Measurements from ENCODE around the gene LRP1B. TPM values are rescaled to one million over a fixed set of nuclear protein-coding genes. Genes with fewer than 3 reads are reported as not detected.

The LRP1B gene
- total RNA-seq, 4 donors from 2014 or later = 1.2 to 3.3 (median 2.6) TPM

DNA sequence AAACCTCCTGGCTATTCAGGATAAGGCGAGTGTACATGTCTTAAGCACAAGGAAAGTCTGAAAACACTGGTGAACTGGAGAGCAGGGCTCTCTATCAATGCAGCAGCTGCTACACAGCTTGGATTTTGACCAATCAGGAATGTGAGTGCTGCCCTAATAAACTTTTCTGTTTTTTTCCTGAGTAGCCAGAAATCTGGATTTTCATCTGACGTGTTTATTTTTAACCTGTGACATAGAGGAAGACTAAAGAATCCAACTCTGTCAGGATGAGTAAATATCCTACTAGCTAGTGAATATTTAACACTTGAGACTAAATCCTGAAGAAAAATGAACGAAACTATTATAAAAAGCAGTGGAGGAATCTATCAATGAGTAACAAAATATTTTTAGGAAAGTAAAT lies 1638.9 kb downstream of the LRP1B start:
- whole genome bisulfite sequencing, 2 donors = 61 to 79% methylated on average over 3 of the region's 3 CpGs
- no peak overlapping the region for H3K27ac ChIP-seq
- H3K9me3 ChIP-seq = no peaks in the 10 kb centered on the region

DNA sequence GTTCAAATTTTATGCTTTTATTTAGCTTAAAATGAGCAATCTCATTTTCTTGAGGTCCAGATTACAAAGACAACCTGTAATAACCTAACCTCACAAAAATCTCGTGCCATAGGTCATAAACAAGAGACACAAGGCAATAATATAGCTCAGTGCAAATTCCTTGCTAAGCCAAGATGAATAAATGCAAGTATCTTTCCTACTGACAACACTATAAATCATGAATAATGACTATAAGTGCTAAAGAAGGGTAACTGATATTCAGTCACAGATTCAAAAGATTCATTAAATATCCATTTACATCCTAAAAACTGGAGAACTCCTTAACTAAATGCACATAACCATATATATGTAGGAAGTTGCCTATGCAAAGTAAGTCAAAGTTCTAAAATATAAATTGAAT lies 1641.6 kb downstream of the LRP1B start:
- no peaks in the 10 kb centered on the region for H3K4me1 ChIP-seq
- no peak overlapping the region for H3K4me3 ChIP-seq
- no peak overlapping the region for H3K27ac ChIP-seq
- no peaks in the 10 kb centered on the region for H3K27me3 ChIP-seq
- no peaks in the 10 kb centered on the region for H3K36me3 ChIP-seq
- WGBS, 2 donors = 25% methylated on average over 1 of the region's 1 CpG
- TF ChIP-seq POLR2A (IDR thresholded peaks at IDR 0.05) (no peak), EP300 (IDR thresholded peaks at IDR 0.05) (no peak), CTCF (IDR thresholded peaks at IDR 0.05) (no peak)
- no peaks in the 10 kb centered on the region for H3K9me3 ChIP-seq
- DNase-seq (ENCODE audit: low spot score in 2 of 2) = no peak

More for the DNA sequence above, 1638.9 kb downstream of the LRP1B start:
- H3K4me3 ChIP-seq = no peak overlapping the region
- no peaks in the 10 kb centered on the region for H3K4me1 ChIP-seq
- no peak for TF ChIP-seq CTCF (IDR thresholded peaks at IDR 0.05)
- TF ChIP-seq EP300 (IDR thresholded peaks at IDR 0.05) = no peak
- TF ChIP-seq POLR2A (IDR thresholded peaks at IDR 0.05) = no peak
- H3K36me3 ChIP-seq = no peaks in the 10 kb centered on the region
- H3K27me3 ChIP-seq = no peaks in the 10 kb centered on the region
- DNase-seq (ENCODE audit: low spot score in 2 of 2) = no peak

DNA sequence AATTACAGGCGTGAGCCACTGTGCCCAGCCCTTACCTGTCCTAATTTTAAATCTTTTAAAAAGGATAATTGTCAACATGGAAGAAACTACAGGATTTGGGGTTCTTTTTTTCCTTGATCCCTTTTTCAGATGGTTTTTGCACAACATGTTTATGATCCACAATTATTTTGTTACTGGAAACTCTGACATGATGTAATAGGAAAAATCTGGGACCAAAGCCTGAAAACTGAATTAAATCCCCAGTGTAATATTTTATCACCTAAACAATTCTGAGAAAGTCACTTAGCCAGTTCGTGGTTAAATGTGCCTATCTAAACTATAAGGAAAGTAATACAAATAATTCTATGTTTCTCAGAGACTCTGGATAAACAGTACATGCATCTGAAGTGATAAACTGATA lies 1649.7 kb downstream of the LRP1B start:
- no peaks in the 10 kb centered on the region for H3K9me3 ChIP-seq
- H3K4me1 ChIP-seq = no peaks in the 10 kb centered on the region
- no peaks in the 10 kb centered on the region for H3K36me3 ChIP-seq
- 70 to 74% methylated on average over 2 of the region's 2 CpGs for WGBS, 2 donors
- no peak for TF ChIP-seq EP300 (IDR thresholded peaks at IDR 0.05)
- TF ChIP-seq POLR2A (IDR thresholded peaks at IDR 0.05) = no peak
- no peak for TF ChIP-seq CTCF (IDR thresholded peaks at IDR 0.05)
- H3K27ac ChIP-seq = no peak overlapping the region
- H3K27me3 ChIP-seq = no peaks in the 10 kb centered on the region
- no peak overlapping the region for H3K4me3 ChIP-seq
- no peak for DNase-seq (ENCODE audit: low spot score in 2 of 2)

DNA sequence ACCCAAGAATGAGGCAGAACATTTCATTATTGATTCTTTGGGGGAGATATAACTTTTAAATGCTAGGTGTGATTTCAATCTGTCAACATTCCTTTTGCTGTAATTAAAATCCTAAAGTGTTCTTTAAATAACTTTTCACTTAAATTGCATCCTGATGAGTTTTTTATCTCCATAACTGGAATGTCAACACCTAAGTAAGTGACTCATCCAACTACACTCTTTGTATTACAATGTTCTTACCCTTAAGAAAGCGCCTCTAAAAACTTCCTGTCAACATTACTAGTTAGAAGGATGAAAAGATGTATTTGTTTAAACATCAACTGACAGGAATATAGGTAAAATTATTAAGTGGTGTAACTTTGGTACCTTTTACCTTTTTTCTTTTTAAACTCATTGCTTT lies 1657.0 kb downstream of the LRP1B start:
- TF ChIP-seq CTCF (IDR thresholded peaks at IDR 0.05) (no peak), POLR2A (IDR thresholded peaks at IDR 0.05) (no peak), EP300 (IDR thresholded peaks at IDR 0.05) (no peak)
- H3K36me3 ChIP-seq = no peaks in the 10 kb centered on the region
- H3K4me3 ChIP-seq = no peak overlapping the region
- H3K9me3 ChIP-seq = no peaks in the 10 kb centered on the region
- H3K4me1 ChIP-seq = no peaks in the 10 kb centered on the region
- no peaks in the 10 kb centered on the region for H3K27me3 ChIP-seq
- no peak overlapping the region for H3K27ac ChIP-seq
- 88 to 91% methylated on average over 1 of the region's 1 CpG for WGBS, 2 donors
- no peak for DNase-seq (ENCODE audit: low spot score in 2 of 2)

GRCh38 chr2:140472676-140473075 lies 1658.1 kb downstream of the LRP1B start:
- DNase-seq (ENCODE audit: low spot score in 2 of 2) = no peak
- Histone ChIP-seq H3K27ac (no peak overlapping the region), H3K27me3 (no peaks in the 10 kb centered on the region), H3K9me3 (no peaks in the 10 kb centered on the region), H3K36me3 (no peaks in the 10 kb centered on the region), H3K4me1 (no peaks in the 10 kb centered on the region), H3K4me3 (no peak overlapping the region)
- no peak for TF ChIP-seq CTCF (IDR thresholded peaks at IDR 0.05)
- no peak for TF ChIP-seq POLR2A (IDR thresholded peaks at IDR 0.05)
- TF ChIP-seq EP300 (IDR thresholded peaks at IDR 0.05) = no peak
- WGBS, 2 donors = 78 to 86% methylated on average over 2 of the region's 2 CpGs

Data from tibial nerve (tissue), 4 donors.